K562 (cell line): Measurements from ENCODE around the gene MPHOSPH6. TPM values are rescaled to one million over a fixed set of nuclear protein-coding genes. Genes with fewer than 3 reads are reported as not detected.
A peak's percentile ranks its signal among the peaks of the same experiment; 100 is the strongest.
"Not testable (repeated sequence)": the region's sequence is repeated elsewhere in the genome, so short reads cannot be mapped to it uniquely, and the experiment has no call there.

Experiments used
- ATAC-seq: fragments of 200-7000 bp; cut with Tn5 transposase; 3 replicates; pipeline ENCODE4 v1.9.1; 2020; ENCODE audit warnings: moderate library complexity
- BruUV-seq: library from RNA; stranded (reverse); fragments of 400-500 nt; replicated peaks from 2 replicates; lab custom pipeline; 2021; lab: Mats Ljungman, UMichigan
- CTCF ChIA-PET: fragments of 300-600 bp; formaldehyde crosslinking; extraction: SDS; loops from one replicate; lab custom pipeline; 2021; ENCODE audit warnings: low intra/inter-chr PET ratio; lab: Yijun Ruan, JAX
- POLR2A ChIA-PET: fragments of 300-600, 350-650 bp; sonication (Branson Sonifier 250); formaldehyde crosslinking; extraction: SDS; loops from one replicate; lab custom pipeline; 2021; ENCODE audit warnings: antibody characterized with exemption, inconsistent platforms; lab: Yijun Ruan, JAX
- DNase-seq, 4 experiments: peaks; one replicate each; pipeline versions ENCODE4 v3.0.0 to v3.0.0-alpha.2; 2011 to 2018; ENCODE audit warnings: low spot score in 3 of 4, mixed read lengths in 3 of 4; ENCODE audit errors: extremely low read depth in 1 of 4
- FAIRE-seq: peaks from 2 replicates; lab custom pipeline; 2011; peaks lifted over from hg19 to GRCh38; lab: Jason Lieb, UNC
- H2AFZ ChIP-seq: 2 replicates; pipeline ENCODE4 v1.6.0; 2011; ENCODE audit warnings: low read depth, low read length, control low read depth, inconsistent platforms
- H3K27ac ChIP-seq: fragments of 200-600 bp; 3 replicates; pipeline ENCODE4 v1.8.0; 2011; ENCODE audit warnings: low read depth, mild to moderate bottlenecking, control low read depth, inconsistent platforms, low read length, moderate library complexity, mixed read lengths; ENCODE audit errors: extremely low read depth
- H3K27me3 ChIP-seq, 2 experiments: fragments of 300-600 bp in 1 of 2; 2 replicates in 1 of 2; 3 replicates in 1 of 2; pipeline versions ENCODE4 v1.6.0 to v1.8.0; 2011; ENCODE audit warnings: inconsistent platforms in 2 of 2, low read length in 2 of 2, mild to moderate bottlenecking in 1 of 2, mixed read lengths in 1 of 2, moderate library complexity in 1 of 2; ENCODE audit not compliant: control insufficient read depth in 2 of 2, insufficient read depth in 2 of 2
- H3K36me3 ChIP-seq: fragments of 300-600 bp; 3 replicates; pipeline ENCODE4 v1.8.0; 2011; ENCODE audit warnings: mild to moderate bottlenecking, low read length, inconsistent platforms; ENCODE audit not compliant: control insufficient read depth, insufficient read depth
- H3K4me1 ChIP-seq, 2 experiments: fragments of 200-600 bp in 1 of 2; replicated peaks in 1 of 2; 2 replicates in 1 of 2; 3 replicates in 1 of 2; pipeline versions ENCODE4 v1.5.1 to v1.8.0; 2011; ENCODE audit warnings: inconsistent platforms in 2 of 2, low read length in 2 of 2, mild to moderate bottlenecking in 1 of 2, mixed read lengths in 1 of 2, moderate library complexity in 1 of 2; ENCODE audit not compliant: control insufficient read depth in 2 of 2, insufficient read depth in 2 of 2
- H3K4me2 ChIP-seq: 2 replicates; pipeline ENCODE4 v1.6.1; 2011; ENCODE audit warnings: low read length, control low read depth, inconsistent platforms, mixed read lengths; ENCODE audit not compliant: insufficient read depth
- H3K4me3 ChIP-seq: fragments of 200-600 bp; sonication (generic), shearing (Covaris generic); 2 replicates; pipeline ENCODE4 v1.5.1; 2016; ENCODE audit warnings: control low read depth, inconsistent platforms
- H3K79me2 ChIP-seq: fragments of 200-600 bp; 3 replicates; pipeline ENCODE4 v1.8.0; 2011; ENCODE audit warnings: low read length, inconsistent platforms; ENCODE audit not compliant: control insufficient read depth, insufficient read depth
- H3K9ac ChIP-seq, 2 experiments: 2 replicates each; pipeline versions ENCODE4 v1.6.0 to v1.6.1; 2011; ENCODE audit warnings: low read depth in 2 of 2, low read length in 2 of 2, control low read depth in 1 of 2, inconsistent platforms in 1 of 2, mild to moderate bottlenecking in 1 of 2, mixed read lengths in 1 of 2; ENCODE audit not compliant: insufficient read depth in 1 of 2
- H3K9me1 ChIP-seq: one replicate; pipeline ENCODE4 v1.6.0; 2011; ENCODE audit warnings: inconsistent platforms, mild to moderate bottlenecking, low read length, moderate library complexity; ENCODE audit not compliant: control insufficient read depth, insufficient read depth
- H3K9me3 ChIP-seq: replicated peaks from 2 replicates; pipeline ENCODE4 v1.5.1; 2011; ENCODE audit warnings: low read depth, low read length, inconsistent platforms; ENCODE audit not compliant: control insufficient read depth, insufficient read depth
- H4K20me1 ChIP-seq: replicated peaks from 2 replicates; pipeline ENCODE4 v1.6.1; 2011; ENCODE audit warnings: low read length, inconsistent platforms, mixed read lengths; ENCODE audit not compliant: control insufficient read depth, insufficient read depth
- CAMTA2 ChIP-seq: fragments of 250-450 bp; sonication (Bioruptor Pico); conservative IDR thresholded peaks from 2 replicates; pipeline ENCODE4 v1.5.1; 2022
- DDX20 ChIP-seq: fragments of 450-650 bp; IDR thresholded peaks from 2 replicates; pipeline ENCODE4 v1.6.1; 2016; ENCODE audit warnings: missing genetic modification characterization, low read depth, mild to moderate bottlenecking, missing compliant biosample characterization, moderate library complexity
- MNT ChIP-seq, 2 experiments: fragments of 450-650 bp; conservative IDR thresholded peaks; 2 replicates each; pipeline ENCODE4 v1.6.1; 2017; ENCODE audit warnings: mild to moderate bottlenecking in 2 of 2, moderate library complexity in 2 of 2
- NR3C1 ChIP-seq: sonication (generic); formaldehyde crosslinking; IDR thresholded peaks from 2 replicates; pipeline ENCODE4 v1.8.1; 2022; ENCODE audit warnings: missing genetic modification reagents
- PHF20 ChIP-seq: fragments of 450-650 bp; IDR thresholded peaks from 2 replicates; pipeline ENCODE4 v1.6.1; 2018; ENCODE audit not compliant: partially characterized antibody
- YY1 ChIP-seq, 3 experiments: IDR thresholded peaks; 2 replicates each; pipeline ENCODE4 v1.6.1; 2011; ENCODE audit warnings: low read length in 2 of 3, mild to moderate bottlenecking in 2 of 3, moderate library complexity in 2 of 3, borderline replicate concordance in 1 of 3, control low read depth in 1 of 3, low read depth in 1 of 3; ENCODE audit not compliant: insufficient read depth in 3 of 3, insufficient replicate concordance in 2 of 3, control insufficient read depth in 1 of 3, insufficient read length in 1 of 3; ENCODE audit errors: extremely low read depth in 1 of 3
- ZNF384 ChIP-seq: IDR thresholded peaks from 2 replicates; pipeline ENCODE4 v1.6.1; 2012; ENCODE audit warnings: low read depth, low read length, improper control_type of control experiment
- WGBS: fragments of 100-300 bp; shearing (Covaris generic); methylation state at CpG from one replicate; pipeline ENCODE4 v1.1.6; 2016; ENCODE audit warnings: low coverage, mixed read lengths; ENCODE audit not compliant: insufficient coverage; ENCODE audit errors: missing lambda C conversion rate; 5-methylcytosine and 5-hydroxymethylcytosine counted together
- in situ Hi-C: fragments of 300-500 bp; cut with MboI; formaldehyde crosslinking; loops from 4 replicates; pipeline ENCODE4 v1.15.0; 2018; ENCODE audit warnings: inconsistent platforms, mixed read lengths
- intact Hi-C: fragments of 100-400 bp; cut with micrococcal nuclease; formaldehyde crosslinking; loops from 2 replicates; pipeline ENCODE4 v1.14.2; 2022
- polyA plus RNA-seq, 8 experiments: library from polyadenylated mRNA; depleted of rRNA in 4 of 8; stranded (reverse) in 5 of 8; unstranded in 3 of 8; fragments of >200 nt; fragmentation: Nextera tagmentation in 2 of 8; fragmentation: Illumina TruSeq in 1 of 8; extraction: Ambion mirVana in 2 of 8; extraction: Trizol in 1 of 8; gene quantifications; 2 replicates each; pipeline versions ENCODE4 v1.2.1 to v1.2.3, GENCODE V29; 2011 to 2014; ENCODE audit warnings: inconsistent platforms in 1 of 8, missing spikeins in 1 of 8
- total RNA-seq, 7 experiments: library from RNA; depleted of rRNA in 6 of 7; stranded (reverse); fragments of >200 nt in 6 of 7; fragmentation: Illumina TruSeq in 2 of 7; extraction: Trizol in 2 of 7; gene quantifications; 2 replicates each; pipeline versions ENCODE4 v1.2.1 to v1.2.3, GENCODE V29; 2011 to 2021; ENCODE audit warnings: low replicate concordance in 1 of 7

The MPHOSPH6 gene
- total and polyA plus RNA-seq, 9 of the 15 experiments (the other 6 are each of a cell fraction or from before 2014, with no cell fraction given): 37.0 to 153 (median 76.7) TPM

- TF ChIP-seq PHF20 (peak; percentile 89), CAMTA2 (no peak), NR3C1 (CRISPR knock-in tag) (peak; percentile 90), YY1 (IDR thresholded peaks at IDR 0.05; ENCODE audit: borderline replicate concordance in 1 of 3, control insufficient read depth in 1 of 3, extremely low read depth in 1 of 3, insufficient read depth in 3 of 3, insufficient read length in 1 of 3, insufficient replicate concordance in 2 of 3, low read depth in 1 of 3, low read length in 2 of 3) (peak in 2 of 3 experiments; percentile 68 to 78), MNT (conservative IDR thresholded peaks at IDR 0.05) (peak; percentile 62 to 89), DDX20 (no peak)
These were observed at the start of gene MPHOSPH6 (continued) for GRCh38 chr16:82169861-82170845.

GRCh38 chr16:82219298-82219697, 49.3 kb upstream of the MPHOSPH6 start:
- WGBS: 5% methylated on average over 12 of the region's 12 CpGs
- H3K4me2 ChIP-seq: no peak overlapping the region
- no peaks in the 10 kb centered on the region for H3K9me3 ChIP-seq
- no peak overlapping the region for H3K27ac ChIP-seq
- peaks cover 0 to 11% of the 10 kb centered on the region in 2 experiments; a peak in 4 of 5 replicates for H3K27me3 ChIP-seq
- H3K4me1 ChIP-seq: no peaks in the 10 kb centered on the region
- peak in 1 of 4 experiments; percentile 3 for DNase-seq
- BruUV-seq: no TSS peak
- in situ Hi-C loops (no loop called here), intact Hi-C loops (no loop called here)
- no peak overlapping the region for H3K9ac ChIP-seq
- H4K20me1 ChIP-seq: no peaks in the 10 kb centered on the region
- no peak for ATAC-seq
- no peak for FAIRE-seq
- H3K4me3 ChIP-seq: no peak overlapping the region
- no peaks in the 10 kb centered on the region for H3K79me2 ChIP-seq
- ChIA-PET CTCF (no interaction called here), POLR2A (interaction anchor here (1.1 kb wide), 1 partner anchor 19 kb away, joined by 5 read pairs; no protein-coding TSS in a partner anchor)
- H3K36me3 ChIP-seq: no peaks in the 10 kb centered on the region
- H3K9me1 ChIP-seq: no peaks in the 10 kb centered on the region
- no peak overlapping the region for H2AFZ ChIP-seq
- TF ChIP-seq ZNF384: no peak

- H3K36me3 ChIP-seq, H2AFZ ChIP-seq, intact Hi-C loops, CTCF ChIA-PET, H3K9me1 ChIP-seq, H3K79me2 ChIP-seq, H3K4me2 ChIP-seq, DNase-seq, FAIRE-seq, POLR2A ChIA-PET, H3K27ac ChIP-seq, H3K4me3 ChIP-seq, H3K4me1 ChIP-seq, in situ Hi-C loops, H4K20me1 ChIP-seq, H3K9ac ChIP-seq, H3K27me3 ChIP-seq, BruUV-seq, ATAC-seq, H3K9me3 ChIP-seq: not testable (repeated sequence)
- 0% methylated on average over 9 of the region's 9 CpGs for WGBS
These were observed 39.3 kb upstream of the MPHOSPH6 start for GRCh38 chr16:82209314-82209713.
